MM.1S (cell line): ENCODE measurements around the gene ARHGAP42.

Experiments
- DNase-seq: peaks from one replicate; pipeline ENCODE4 v3.0.0-alpha.2; 2015
- H2AFZ ChIP-seq: fragments of 300-600 bp; sonication (generic); 2 replicates; pipeline ENCODE4 v1.6.0; 2016; ENCODE audit warnings: antibody characterized with exemption, low read length
- H3F3A ChIP-seq: fragments of 300-600 bp; sonication (generic); 2 replicates; pipeline ENCODE4 v1.6.1; 2016; ENCODE audit warnings: mild to moderate bottlenecking, antibody characterized with exemption, low read length, moderate library complexity, mixed read lengths; ENCODE audit not compliant: insufficient read depth
- H3K27ac ChIP-seq: fragments of 300-600 bp; sonication (generic); 2 replicates; pipeline ENCODE4 v1.5.1; 2016; ENCODE audit warnings: mild to moderate bottlenecking, low read length
- H3K27me3 ChIP-seq: fragments of 300-600 bp; sonication (generic); replicated peaks from 2 replicates; pipeline ENCODE4 v1.6.0; 2016; ENCODE audit warnings: low read length; ENCODE audit not compliant: insufficient read depth
- H3K36me3 ChIP-seq: fragments of 300-600 bp; sonication (generic); replicated peaks from 2 replicates; pipeline ENCODE4 v1.6.1; 2016; ENCODE audit warnings: mild to moderate bottlenecking, low read length, mixed read lengths; ENCODE audit not compliant: insufficient read depth
- H3K4me1 ChIP-seq: fragments of 300-600 bp; sonication (generic); 2 replicates; pipeline ENCODE4 v1.6.1; 2016; ENCODE audit warnings: low read length, mixed read lengths
- H3K4me2 ChIP-seq: fragments of 300-600 bp; sonication (generic); 2 replicates; pipeline ENCODE4 v1.6.0; 2016; ENCODE audit warnings: low read depth, low read length
- H3K4me3 ChIP-seq: fragments of 300-600 bp; sonication (generic); 2 replicates; pipeline ENCODE4 v1.5.1; 2016; ENCODE audit warnings: low read length, mixed read lengths
- H3K79me2 ChIP-seq: fragments of 300-600 bp; sonication (generic); 2 replicates; pipeline ENCODE4 v1.6.1; 2016; ENCODE audit warnings: mixed run types, low read length, mixed read lengths
- H3K9ac ChIP-seq: fragments of 300-600 bp; sonication (generic); 2 replicates; pipeline ENCODE4 v1.6.1; 2016; ENCODE audit warnings: low read length, mixed read lengths
- H3K9me2 ChIP-seq: fragments of 300-600 bp; sonication (generic); replicated peaks from 2 replicates; pipeline ENCODE4 v1.6.1; 2016; ENCODE audit warnings: mild to moderate bottlenecking, low read length, mixed read lengths; ENCODE audit not compliant: insufficient read depth
- H3K9me3 ChIP-seq: fragments of 300-600 bp; sonication (generic); replicated peaks from 2 replicates; pipeline ENCODE4 v1.6.1; 2016; ENCODE audit warnings: mild to moderate bottlenecking, low read length, mixed read lengths; ENCODE audit not compliant: insufficient read depth
- H4K20me1 ChIP-seq: fragments of 300-600 bp; sonication (generic); 2 replicates; pipeline ENCODE4 v1.6.1; 2016; ENCODE audit warnings: mild to moderate bottlenecking, low read length, moderate library complexity, mixed read lengths; ENCODE audit not compliant: insufficient read depth
- CTCF ChIP-seq: fragments of 300-600 bp; sonication (generic); IDR thresholded peaks from 2 replicates; pipeline ENCODE4 v1.5.1; 2016; ENCODE audit warnings: antibody characterized with exemption, low read length, mixed read lengths
- EZH2 ChIP-seq: fragments of 300-600 bp; sonication (generic); optimal IDR thresholded peaks from 2 replicates; pipeline ENCODE3; 2017; ENCODE audit warnings: low read depth, mild to moderate bottlenecking, antibody characterized with exemption, low read length, mixed read lengths
- EZH2phosphoT487 ChIP-seq: fragments of 300-600 bp; sonication (generic); IDR thresholded peaks from 2 replicates; pipeline ENCODE4 v1.6.1; 2018; ENCODE audit warnings: antibody characterized with exemption, low read length

The ARHGAP42 gene

GRCh38 chr11:101014600-101015285 is 327.7 kb downstream of the ARHGAP42 start:
- H3K9me3 ChIP-seq: no peaks in the 10 kb centered on the region
- no peaks in the 10 kb centered on the region for H3K27me3 ChIP-seq
- no peak overlapping the region for H3K4me3 ChIP-seq
- no peaks in the 10 kb centered on the region for H4K20me1 ChIP-seq
- no peaks in the 10 kb centered on the region for H3F3A ChIP-seq
- no peak overlapping the region for H3K9ac ChIP-seq
- TF ChIP-seq EZH2phosphoT487 (no peak), CTCF (no peak), EZH2 (no peak)
- no peaks in the 10 kb centered on the region for H3K36me3 ChIP-seq
- no peak for DNase-seq
- H3K4me2 ChIP-seq: no peak overlapping the region
- no peaks in the 10 kb centered on the region for H3K9me2 ChIP-seq
- no peaks in the 10 kb centered on the region for H3K4me1 ChIP-seq
- H2AFZ ChIP-seq: no peak overlapping the region
- no peak overlapping the region for H3K27ac ChIP-seq
- no peaks in the 10 kb centered on the region for H3K79me2 ChIP-seq

GRCh38 chr11:101019870-101020269 is 332.8 kb downstream of the ARHGAP42 start:
- H3F3A ChIP-seq: no peaks in the 10 kb centered on the region
- DNase-seq: no peak
- no peaks in the 10 kb centered on the region for H4K20me1 ChIP-seq
- H3K4me1 ChIP-seq: no peaks in the 10 kb centered on the region
- H3K27me3 ChIP-seq: no peaks in the 10 kb centered on the region
- no peak overlapping the region for H3K27ac ChIP-seq
- no peak overlapping the region for H2AFZ ChIP-seq
- TF ChIP-seq CTCF: no peak
- no peak overlapping the region for H3K9ac ChIP-seq
- H3K79me2 ChIP-seq: no peaks in the 10 kb centered on the region
- H3K9me2 ChIP-seq: no peaks in the 10 kb centered on the region
- H3K9me3 ChIP-seq: no peaks in the 10 kb centered on the region
- no peaks in the 10 kb centered on the region for H3K36me3 ChIP-seq
- no peak overlapping the region for H3K4me2 ChIP-seq
- H3K4me3 ChIP-seq: no peak overlapping the region

GRCh38 chr11:101022256-101022655 is 335.2 kb downstream of the ARHGAP42 start:
- Histone ChIP-seq H3K79me2 (no peaks in the 10 kb centered on the region), H3K27me3 (no peaks in the 10 kb centered on the region), H3K4me3 (no peak overlapping the region), H3K36me3 (no peaks in the 10 kb centered on the region), H3K9me2 (no peaks in the 10 kb centered on the region), H3K9ac (no peak overlapping the region), H4K20me1 (no peaks in the 10 kb centered on the region), H3K9me3 (no peaks in the 10 kb centered on the region), H3K27ac (no peak overlapping the region), H3K4me1 (no peaks in the 10 kb centered on the region), H2AFZ (no peak overlapping the region), H3F3A (no peaks in the 10 kb centered on the region), H3K4me2 (no peak overlapping the region)
- no peak for TF ChIP-seq EZH2
- no peak for TF ChIP-seq EZH2phosphoT487
- TF ChIP-seq CTCF: no peak
- no peak for DNase-seq
